Measurements from ENCODE around the gene MED8. TPM values are rescaled to one million over a fixed set of nuclear protein-coding genes. Genes with fewer than 3 reads are reported as not detected.
"Not testable (repeated sequence)": the region's sequence is repeated elsewhere in the genome, so short reads cannot be mapped to it uniquely, and the experiment has no call there.

Gene MED8
- total RNA-seq, 1 donor from 2014 or later: 37.3 TPM

GRCh38 chr1:43376723-43377235, 12.8 kb downstream of the MED8 start:
- intact Hi-C loops (cut with DNase I): no loop called here
- peak; percentile 79 for ATAC-seq
- Histone ChIP-seq H3K27me3 (no peaks in the 10 kb centered on the region), H3K27ac (peak overlapping the region; percentile 26), H3K4me1 (no peaks in the 10 kb centered on the region), H3K4me3 (no peak overlapping the region), H3K9me3 (no peaks in the 10 kb centered on the region), H3K36me3 (peaks cover 10% of the 10 kb centered on the region)
- no peak for TF ChIP-seq CTCF (IDR thresholded peaks at IDR 0.05)
- DNase-seq: no peak

GRCh38 chr1:43373066-43373940, 16.3 kb downstream of the MED8 start:
- ATAC-seq (no peak), DNase-seq (no peak)
- H3K4me3 ChIP-seq: no peak overlapping the region
- no peak for TF ChIP-seq CTCF (IDR thresholded peaks at IDR 0.05)
- no peaks in the 10 kb centered on the region for H3K36me3 ChIP-seq
- H3K4me1 ChIP-seq: peaks cover 7% of the 10 kb centered on the region
- no peaks in the 10 kb centered on the region for H3K27me3 ChIP-seq
- intact Hi-C loops (cut with DNase I): no loop called here
- no peaks in the 10 kb centered on the region for H3K9me3 ChIP-seq
- H3K27ac ChIP-seq: no peak overlapping the region

DNA sequence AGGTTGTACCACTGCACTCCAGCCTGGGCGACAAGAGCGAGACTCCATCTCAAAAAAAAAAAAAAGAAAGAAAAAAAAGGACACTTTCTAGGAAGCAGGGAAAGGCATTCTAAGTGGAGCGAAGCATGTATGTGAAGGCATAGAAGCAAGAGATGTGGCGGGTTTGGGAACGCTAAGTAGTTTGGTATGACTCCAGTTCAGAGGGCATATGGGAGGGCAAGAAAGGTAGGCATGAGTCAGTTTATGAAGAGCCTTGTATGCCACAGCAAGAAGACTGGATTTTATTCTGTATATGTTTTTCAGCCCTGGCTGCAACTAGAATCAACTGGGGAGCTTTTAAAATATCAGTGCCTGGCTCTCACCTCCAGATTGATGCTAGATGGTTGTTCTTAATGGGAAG, 17.4 kb downstream of the MED8 start:
- no peak overlapping the region for H3K4me3 ChIP-seq
- H3K9me3 ChIP-seq: no peaks in the 10 kb centered on the region
- no peaks in the 10 kb centered on the region for H3K27me3 ChIP-seq
- DNase-seq (no peak), ATAC-seq (no peak)
- intact Hi-C loops (cut with DNase I): no loop called here
- no peak for TF ChIP-seq CTCF (IDR thresholded peaks at IDR 0.05)
- no peaks in the 10 kb centered on the region for H3K36me3 ChIP-seq
- peaks cover 7% of the 10 kb centered on the region for H3K4me1 ChIP-seq
- H3K27ac ChIP-seq: no peak overlapping the region

GRCh38 chr1:43370564-43370963, 19.0 kb downstream of the MED8 start:
- intact Hi-C loops (cut with DNase I): no loop called here
- DNase-seq: no peak
- ATAC-seq: no peak

DNA sequence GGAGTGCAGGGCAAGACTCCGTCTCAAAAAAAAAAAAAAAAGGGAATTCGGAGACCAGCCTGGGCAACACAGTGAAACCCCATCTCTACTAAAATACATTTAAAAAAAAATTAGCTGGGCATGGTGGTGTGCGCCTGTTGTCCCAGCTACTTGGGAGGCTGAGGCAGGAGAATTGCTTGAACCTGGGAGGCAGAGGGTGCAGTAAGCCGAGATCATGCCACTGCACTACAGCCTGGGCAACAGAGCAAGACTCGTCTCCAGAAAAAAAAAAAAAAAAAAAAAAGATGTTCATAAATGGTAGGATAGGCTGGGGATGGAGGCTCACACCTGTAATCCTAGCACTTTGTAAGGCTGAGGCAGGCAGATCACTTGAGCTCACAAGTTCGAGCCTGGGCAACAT, 19.8 kb downstream of the MED8 start:
- intact Hi-C loops (cut with DNase I); H3K36me3 ChIP-seq; H3K27me3 ChIP-seq; H3K27ac ChIP-seq; H3K4me3 ChIP-seq; ATAC-seq; DNase-seq; H3K9me3 ChIP-seq: not testable (repeated sequence)
- peaks cover 24% of the 10 kb centered on the region for H3K4me1 ChIP-seq

More at GRCh38 chr1:43370564-43370963, 19.0 kb downstream of the MED8 start:
- Histone ChIP-seq H3K36me3 (no peaks in the 10 kb centered on the region), H3K27me3 (no peaks in the 10 kb centered on the region), H3K27ac (no peak overlapping the region), H3K4me1 (peaks cover 23% of the 10 kb centered on the region), H3K4me3 (no peak overlapping the region), H3K9me3 (no peaks in the 10 kb centered on the region)
- no peak for TF ChIP-seq CTCF (IDR thresholded peaks at IDR 0.05)

GRCh38 chr1:43368646-43369020, 21.0 kb downstream of the MED8 start:
- TF ChIP-seq CTCF (IDR thresholded peaks at IDR 0.05): no peak
- intact Hi-C loops (cut with DNase I): no loop called here
- peak overlapping the region; percentile 83 for H3K4me3 ChIP-seq
- peak overlapping the region; percentile 96 for H3K27ac ChIP-seq
- ATAC-seq (no peak), DNase-seq (no peak)
- peaks cover 19% of the 10 kb centered on the region for H3K36me3 ChIP-seq
- no peaks in the 10 kb centered on the region for H3K27me3 ChIP-seq
- peaks cover 24% of the 10 kb centered on the region for H3K4me1 ChIP-seq
- no peaks in the 10 kb centered on the region for H3K9me3 ChIP-seq
